KMS-11 (cell line): ENCODE results near the gene AGAP1.

ENCODE experiments used
- H2AFZ ChIP-seq: fragments of 200-600 bp; sonication (generic); 2 replicates; pipeline ENCODE4 v1.6.1; 2016; ENCODE audit warnings: antibody characterized with exemption, mixed run types, low read depth
- H3K27ac ChIP-seq: fragments of 200-600 bp; sonication (generic); 2 replicates; pipeline ENCODE4 v1.6.1; 2016; ENCODE audit warnings: mild to moderate bottlenecking, mixed run types
- H3K27me3 ChIP-seq: fragments of 200-600 bp; sonication (generic); 2 replicates; pipeline ENCODE4 v1.6.1; 2017; ENCODE audit warnings: mild to moderate bottlenecking, low read depth, mixed run types, moderate library complexity; ENCODE audit not compliant: insufficient read depth
- H3K36me3 ChIP-seq: fragments of 200-600 bp; sonication (generic); 2 replicates; pipeline ENCODE4 v1.6.1; 2017; ENCODE audit warnings: mild to moderate bottlenecking, mixed run types; ENCODE audit not compliant: insufficient read depth
- H3K4me1 ChIP-seq: fragments of 200-600 bp; sonication (generic); 2 replicates; pipeline ENCODE4 v1.6.1; 2016; ENCODE audit warnings: mild to moderate bottlenecking, low read depth, mixed run types; ENCODE audit not compliant: poor library complexity, severe bottlenecking
- H3K4me2 ChIP-seq: fragments of 200-600 bp; sonication (generic); 2 replicates; pipeline ENCODE4 v1.7.0; 2016; ENCODE audit warnings: mild to moderate bottlenecking, mixed run types
- H3K4me3 ChIP-seq: fragments of 200-600 bp; sonication (generic); IDR thresholded peaks from 2 replicates; pipeline ENCODE4 v1.6.1; 2017; ENCODE audit warnings: low read depth, low read length, mixed read lengths; ENCODE audit not compliant: insufficient read depth
- H3K79me2 ChIP-seq: fragments of 200-600 bp; sonication (generic); 2 replicates; pipeline ENCODE4 v1.6.1; 2016; ENCODE audit warnings: low read depth, mixed run types; ENCODE audit not compliant: insufficient read depth
- H3K9ac ChIP-seq: fragments of 200-600 bp; sonication (generic); 2 replicates; pipeline ENCODE4 v1.6.1; 2016; ENCODE audit warnings: mild to moderate bottlenecking, mixed run types
- H4K20me1 ChIP-seq: fragments of 200-600 bp; sonication (generic); 2 replicates; pipeline ENCODE4 v1.6.1; 2016; ENCODE audit warnings: mild to moderate bottlenecking, mixed run types; ENCODE audit not compliant: insufficient read depth
- CTCF ChIP-seq: fragments of 200-600 bp; sonication (generic); conservative IDR thresholded peaks from 2 replicates; pipeline ENCODE4 v1.6.1; 2017; ENCODE audit warnings: low read depth, mild to moderate bottlenecking, antibody characterized with exemption, low read length, moderate library complexity, mixed read lengths

Gene AGAP1

DNA sequence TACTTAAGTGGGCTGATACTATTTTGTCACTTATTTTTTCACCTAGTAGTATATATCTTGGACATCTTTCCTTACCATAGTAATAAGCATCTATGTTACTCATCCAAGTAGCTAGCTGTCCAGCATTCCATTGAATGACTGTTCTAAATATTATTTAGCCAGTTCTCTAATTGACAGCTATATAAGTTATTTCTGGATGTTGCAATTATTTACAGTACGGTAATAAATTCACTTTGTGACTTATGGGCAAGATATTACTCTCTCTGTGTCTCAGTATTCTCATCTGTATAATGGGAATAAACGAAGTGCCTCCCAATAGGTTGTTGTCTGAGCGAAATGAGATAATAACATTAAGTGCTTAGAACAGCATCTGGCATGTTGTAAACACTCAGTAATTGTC lies 46.6 kb upstream of the AGAP1 start:
- Histone ChIP-seq H2AFZ (no peak overlapping the region), H3K79me2 (no peaks in the 10 kb centered on the region), H3K36me3 (no peaks in the 10 kb centered on the region), H3K9ac (no peak overlapping the region), H3K27ac (no peak overlapping the region), H3K4me3 (no peak overlapping the region), H3K4me1 (no peaks in the 10 kb centered on the region), H3K4me2 (no peak overlapping the region), H4K20me1 (no peaks in the 10 kb centered on the region), H3K27me3 (no peaks in the 10 kb centered on the region)
- no peak for TF ChIP-seq CTCF

- Histone ChIP-seq H3K4me3 (no peak overlapping the region), H4K20me1 (no peaks in the 10 kb centered on the region), H3K27ac (no peak overlapping the region), H3K4me1 (no peaks in the 10 kb centered on the region), H3K9ac (no peak overlapping the region), H2AFZ (no peak overlapping the region), H3K36me3 (no peaks in the 10 kb centered on the region), H3K27me3 (no peaks in the 10 kb centered on the region), H3K79me2 (no peaks in the 10 kb centered on the region), H3K4me2 (no peak overlapping the region)
- TF ChIP-seq CTCF, result no peak
Observed at GRCh38 chr2:235449568-235449967, 44.3 kb upstream of the AGAP1 start.

- H3K4me3 ChIP-seq, result no peak overlapping the region
- no peak overlapping the region for H2AFZ ChIP-seq
- no peak overlapping the region for H3K9ac ChIP-seq
- no peaks in the 10 kb centered on the region for H4K20me1 ChIP-seq
- no peaks in the 10 kb centered on the region for H3K36me3 ChIP-seq
- no peaks in the 10 kb centered on the region for H3K79me2 ChIP-seq
- no peak overlapping the region for H3K4me2 ChIP-seq
- no peak overlapping the region for H3K27ac ChIP-seq
- TF ChIP-seq CTCF, result no peak
- no peaks in the 10 kb centered on the region for H3K4me1 ChIP-seq
- no peaks in the 10 kb centered on the region for H3K27me3 ChIP-seq
Observed at GRCh38 chr2:235453605-235454151, 40.2 kb upstream of the AGAP1 start.

- Histone ChIP-seq H3K27ac (no peak overlapping the region), H3K79me2 (no peaks in the 10 kb centered on the region), H3K4me3 (no peak overlapping the region), H2AFZ (no peak overlapping the region), H3K36me3 (no peaks in the 10 kb centered on the region), H3K4me1 (no peaks in the 10 kb centered on the region), H3K4me2 (no peak overlapping the region), H3K27me3 (no peaks in the 10 kb centered on the region), H3K9ac (no peak overlapping the region), H4K20me1 (no peaks in the 10 kb centered on the region)
- TF ChIP-seq CTCF, result no peak
Observed at GRCh38 chr2:235458839-235459273, 35.0 kb upstream of the AGAP1 start.
